COLO829 (cell line): Measurements from ENCODE around the gene HOXB6.

Experiments used
- DNase-seq: peaks from one replicate; pipeline ENCODE4 v3.0.0; 2012; ENCODE audit warnings: low spot score

The HOXB6 gene

DNA sequence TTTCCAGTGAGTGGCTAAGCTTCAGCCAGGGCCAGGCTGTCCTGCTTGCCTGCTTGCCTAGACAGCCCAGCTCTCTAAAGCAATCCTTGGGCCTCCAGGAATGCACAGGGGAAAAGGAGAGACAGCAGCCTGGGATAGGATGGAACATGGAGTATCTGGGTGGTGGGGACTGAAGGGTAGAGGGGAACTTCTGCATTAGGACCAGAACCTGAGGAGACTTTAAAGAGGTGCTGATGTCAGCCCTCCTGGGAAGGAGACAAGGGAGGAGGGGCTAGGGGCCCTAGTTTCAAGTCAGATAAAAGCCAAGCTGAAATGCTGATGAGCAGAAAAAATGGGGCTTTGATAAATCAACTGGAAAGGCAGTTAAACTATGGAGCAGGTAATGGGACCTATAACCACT lies 4.2 kb upstream of the HOXB6 start:
- DNase-seq, result no peak

DNA sequence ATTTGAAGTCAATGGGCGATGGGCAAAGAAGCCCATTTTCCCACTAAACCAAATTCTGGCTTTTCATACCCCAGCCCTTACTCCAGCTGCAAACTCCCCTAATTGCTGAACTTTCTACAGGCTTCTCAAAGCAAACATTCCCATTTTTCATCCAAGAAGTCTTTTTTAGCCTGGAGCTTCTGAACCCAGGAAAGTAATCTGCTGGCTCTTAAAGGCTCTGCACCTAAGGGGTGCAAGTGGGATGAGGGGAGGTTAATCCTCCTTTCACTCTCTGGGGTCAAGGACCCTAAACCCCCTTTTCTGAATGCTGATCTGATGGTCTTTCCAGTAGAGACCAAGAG lies 3.7 kb upstream of the HOXB6 start:
- no peak for DNase-seq

DNA sequence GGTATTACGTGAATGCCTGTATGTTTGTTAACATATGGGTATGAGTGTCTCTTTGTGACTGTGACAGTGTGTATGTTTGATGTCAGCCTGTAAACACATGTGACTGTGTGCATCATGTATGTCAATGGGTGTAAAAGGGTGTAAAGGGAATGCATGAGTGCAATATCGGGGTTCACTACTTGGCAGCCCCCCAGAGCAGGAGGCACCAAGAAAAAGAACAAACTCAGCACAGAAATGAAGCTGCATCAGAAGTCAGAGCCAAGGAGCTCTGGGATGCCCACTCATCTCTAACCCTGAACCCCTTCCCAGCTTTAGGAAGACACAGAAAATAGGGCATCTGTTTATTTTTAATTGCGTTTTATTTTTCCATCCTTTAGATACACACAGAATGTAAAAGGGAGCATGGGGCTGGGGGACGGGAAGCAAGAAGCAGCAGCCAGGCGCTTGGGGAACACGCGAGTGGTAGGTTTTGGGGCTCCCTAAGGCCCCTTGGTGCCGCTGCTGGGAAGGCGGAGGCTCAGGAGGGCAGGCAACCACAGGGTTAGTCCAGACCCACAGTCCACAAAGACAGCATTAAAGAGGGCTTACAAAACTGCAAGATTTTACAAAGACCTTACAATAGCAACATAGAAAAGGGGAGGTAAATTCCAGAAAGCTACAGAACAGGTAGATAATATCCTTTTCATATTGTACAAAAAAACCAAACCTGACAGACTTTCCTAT lies 2.3 kb upstream of the HOXB6 start:
- DNase-seq, result no peak

DNA sequence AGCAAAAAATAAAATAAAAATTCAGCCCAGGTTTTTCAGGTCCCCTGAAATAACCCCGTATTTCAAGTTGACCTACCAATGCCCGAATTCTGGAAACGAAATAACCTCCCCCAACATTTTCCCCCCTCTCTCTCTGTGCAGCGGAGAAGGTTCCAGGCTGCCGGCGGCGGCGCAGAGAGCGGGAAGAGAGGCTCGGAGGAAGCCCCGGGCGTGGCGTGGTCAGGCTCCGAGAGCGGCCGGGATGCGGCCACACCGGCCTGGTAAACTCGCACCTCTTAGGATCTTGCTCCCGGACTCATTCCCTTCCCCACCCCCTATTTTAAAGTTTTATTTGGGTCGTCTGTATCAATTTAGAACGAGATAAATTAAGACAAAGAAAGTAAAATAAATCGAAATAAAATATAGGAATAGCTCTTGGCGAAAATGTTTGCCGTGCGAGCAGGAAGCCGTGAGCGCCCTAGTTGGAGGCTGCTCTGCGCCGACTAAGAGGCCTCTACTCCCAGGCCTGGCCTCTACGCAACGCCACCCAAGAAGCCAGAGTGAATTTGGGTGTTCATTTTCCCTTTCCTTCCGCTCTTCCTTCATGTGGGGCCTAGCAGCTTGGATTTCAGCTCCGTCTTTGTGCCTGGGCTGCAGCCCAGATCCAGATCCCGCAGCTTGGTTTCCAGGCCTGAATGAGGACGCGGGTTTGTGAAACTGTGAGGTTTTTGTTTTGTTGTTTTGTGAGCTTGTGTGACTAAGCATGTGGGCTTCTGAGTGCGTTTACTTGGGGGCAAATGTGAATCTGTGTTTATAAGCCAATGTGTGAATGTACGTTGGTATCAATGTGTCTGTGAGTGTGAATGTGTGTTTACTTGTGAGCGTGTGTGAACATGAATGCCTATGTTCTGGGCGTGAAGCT lies 1.5 kb upstream of the HOXB6 start:
- DNase-seq, result no peak

DNA sequence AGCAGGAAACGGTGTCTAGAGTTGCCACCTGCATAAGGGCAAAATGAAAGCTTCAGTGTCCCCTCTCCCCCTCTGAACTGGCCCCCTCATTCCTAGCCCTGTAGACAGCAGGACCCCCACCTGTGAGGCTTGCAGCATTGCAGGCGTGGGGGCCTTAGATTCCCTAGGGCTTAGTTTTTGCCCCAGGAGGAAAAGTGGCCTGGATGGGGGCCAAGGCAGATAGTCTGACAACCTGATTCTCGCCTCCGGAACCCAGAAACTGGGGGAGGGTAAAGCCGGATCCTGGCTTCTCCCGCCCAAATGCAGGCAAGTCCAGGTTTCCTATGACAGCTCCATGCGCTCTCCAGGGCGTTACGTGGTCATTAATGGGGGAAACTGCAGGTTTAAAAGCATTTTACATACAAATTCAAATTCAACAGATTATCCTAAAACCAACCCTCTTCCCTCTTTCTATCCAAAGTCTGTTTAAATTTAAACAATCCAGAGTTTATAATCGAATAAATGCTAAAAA lies 678 bp upstream of the HOXB6 start:
- DNase-seq, result no peak

DNA sequence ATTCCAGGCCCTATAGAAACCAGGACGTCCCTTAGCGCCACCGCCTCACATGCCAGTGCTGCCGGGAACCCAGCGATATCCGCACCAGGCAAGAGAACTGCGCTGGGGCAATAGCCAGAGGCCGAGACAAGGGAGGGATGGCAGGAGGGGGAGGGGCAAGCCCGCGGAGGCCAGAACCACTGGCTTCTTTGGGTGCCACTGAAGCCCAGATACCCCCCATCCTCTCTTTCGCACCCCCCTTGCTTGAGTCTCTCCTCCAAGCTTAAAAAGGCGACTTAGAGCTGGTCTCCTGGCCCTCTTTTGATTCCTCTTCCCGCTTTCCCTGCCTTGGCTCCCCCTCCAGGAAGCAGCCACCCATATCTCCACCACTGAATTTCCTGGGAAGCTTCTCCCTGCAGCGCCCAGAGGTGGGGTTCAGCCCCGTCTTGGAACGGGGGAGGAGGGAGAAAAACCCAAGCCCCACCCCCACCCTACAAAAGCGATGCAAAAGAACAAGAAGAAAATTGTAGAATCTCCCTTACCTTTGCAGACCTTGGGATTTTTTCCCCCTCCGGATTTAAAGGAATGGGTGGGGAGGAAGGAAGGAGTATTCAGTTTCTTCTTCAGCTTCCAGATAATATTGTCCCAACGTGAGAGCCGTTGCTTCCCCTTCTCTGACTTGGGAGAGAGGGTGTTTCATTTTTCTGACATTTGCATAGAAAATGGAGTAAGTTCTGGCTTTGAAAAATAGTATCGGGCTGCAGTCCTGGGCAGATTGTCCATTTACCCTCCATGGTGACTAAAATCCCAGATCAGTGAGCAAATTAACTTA lies 622 bp downstream of the HOXB6 start:
- no peak for DNase-seq

DNA sequence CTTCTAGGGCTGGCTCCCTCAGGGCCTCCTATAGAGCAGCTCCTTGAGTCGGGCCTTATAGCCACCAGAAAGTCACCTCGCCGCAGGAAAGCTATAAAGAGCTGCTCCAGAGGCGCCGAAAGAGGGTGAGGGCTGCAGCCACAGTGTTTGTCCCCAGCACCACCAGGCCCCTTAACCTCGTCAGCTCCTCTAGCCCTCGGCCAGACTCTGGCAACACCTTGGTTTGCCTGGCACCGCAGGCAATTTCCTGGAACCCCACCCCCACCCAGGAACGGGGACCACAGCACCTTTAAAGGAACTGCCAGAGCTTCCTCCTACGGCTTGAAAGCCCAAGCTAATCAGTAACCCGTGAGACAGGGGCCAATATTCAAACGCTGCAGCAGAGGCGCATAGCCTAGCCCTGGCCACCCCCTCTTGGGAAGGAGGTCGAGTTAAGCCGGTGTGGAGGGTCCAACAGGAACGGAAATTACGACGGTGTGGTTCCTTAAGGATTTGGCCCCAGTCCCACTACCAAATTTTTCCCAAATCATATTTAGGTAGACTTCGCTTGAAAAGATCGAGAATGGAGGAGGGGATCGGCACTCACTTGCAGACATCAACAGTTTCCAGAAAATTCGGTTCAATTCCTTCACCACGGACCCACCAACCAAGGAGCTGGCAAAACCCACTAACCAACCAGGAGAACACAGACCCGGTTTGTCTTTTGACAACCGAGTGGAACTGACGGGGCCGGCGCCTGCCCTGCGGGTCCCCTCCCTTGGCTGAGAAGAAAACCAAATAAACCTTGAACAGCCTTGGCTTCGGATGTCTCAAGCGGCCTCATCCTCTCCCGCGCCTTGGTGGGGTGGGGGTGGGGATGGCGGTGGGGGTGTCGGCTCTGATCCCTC lies 3.0 kb downstream of the HOXB6 start:
- no peak for DNase-seq

DNA sequence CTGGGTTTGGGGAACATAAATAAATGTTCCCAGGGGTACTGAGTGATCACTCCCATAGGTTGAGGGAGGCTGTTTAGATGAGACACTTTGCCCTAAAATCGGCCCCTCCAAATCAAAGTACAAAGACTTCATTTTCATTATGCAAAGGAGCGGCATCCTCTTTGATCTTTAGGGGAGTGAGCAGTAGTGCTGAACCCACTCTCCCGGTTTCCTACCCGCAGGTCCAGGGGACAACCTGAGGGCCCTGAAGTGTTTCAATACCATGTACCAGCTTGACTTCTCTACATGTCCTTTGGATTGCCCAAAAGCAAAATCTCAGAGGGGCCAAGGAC lies 3.6 kb downstream of the HOXB6 start:
- no peak for DNase-seq

DNA sequence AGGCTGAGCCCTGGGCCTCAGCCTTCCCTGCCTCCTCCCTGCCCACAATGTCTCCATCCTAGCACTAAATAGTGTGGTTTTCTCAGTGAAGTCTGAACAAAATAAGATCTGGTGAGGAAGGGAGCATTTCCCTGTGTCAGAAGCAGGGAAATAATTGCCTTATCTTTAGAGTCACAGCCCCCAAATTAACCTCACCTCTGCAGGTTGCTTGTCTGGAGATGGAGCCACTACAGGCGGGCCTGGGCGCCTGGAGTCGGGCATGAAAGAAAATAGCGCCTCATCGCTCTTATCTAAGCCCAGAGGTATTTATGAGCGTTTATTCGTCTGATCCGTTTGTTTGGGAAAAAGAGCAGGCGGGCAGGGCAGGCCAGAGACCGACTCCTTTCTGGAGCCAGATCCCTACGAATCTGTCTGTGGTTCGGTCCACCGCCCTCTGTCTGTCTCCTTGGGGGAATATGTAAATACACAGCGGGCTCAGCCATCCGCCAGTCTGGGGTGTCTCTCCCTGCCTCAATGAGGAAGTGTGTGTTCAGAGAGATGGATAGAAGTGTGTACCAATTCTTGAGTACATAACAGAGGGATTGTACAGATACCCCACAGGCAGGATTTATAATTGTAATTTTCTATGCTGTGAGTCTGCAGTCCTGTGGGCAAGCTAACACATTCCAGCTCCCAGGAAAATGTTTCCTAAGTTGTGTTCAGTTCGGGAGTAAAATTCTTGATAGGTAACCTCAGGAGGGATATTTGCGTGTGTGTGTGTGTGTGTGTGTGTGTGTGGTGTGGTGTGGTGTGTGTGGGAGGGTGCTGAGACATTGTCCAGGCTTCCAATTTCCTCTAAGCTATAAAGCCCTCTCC lies 4.3 kb downstream of the HOXB6 start:
- no peak for DNase-seq

DNA sequence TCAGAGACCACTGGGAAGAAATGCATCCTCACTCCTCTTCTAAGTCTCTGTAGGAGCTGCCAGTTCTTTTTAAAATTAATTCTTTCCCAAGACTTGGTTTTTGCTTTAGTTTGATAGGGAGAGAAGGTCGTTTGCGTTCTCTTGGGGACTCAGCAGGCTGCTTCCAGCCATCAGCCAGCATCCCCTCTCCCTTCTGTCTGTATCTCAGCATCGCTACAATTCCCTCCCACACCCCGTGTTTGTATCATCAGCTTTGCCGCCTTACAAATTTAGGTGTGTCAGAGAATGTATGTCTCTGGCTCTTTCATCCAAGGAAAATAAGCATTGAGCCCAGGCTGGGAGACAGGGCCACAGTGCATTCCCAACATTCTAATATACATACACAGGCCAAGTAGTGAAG lies 5.4 kb downstream of the HOXB6 start:
- no peak for DNase-seq

DNA sequence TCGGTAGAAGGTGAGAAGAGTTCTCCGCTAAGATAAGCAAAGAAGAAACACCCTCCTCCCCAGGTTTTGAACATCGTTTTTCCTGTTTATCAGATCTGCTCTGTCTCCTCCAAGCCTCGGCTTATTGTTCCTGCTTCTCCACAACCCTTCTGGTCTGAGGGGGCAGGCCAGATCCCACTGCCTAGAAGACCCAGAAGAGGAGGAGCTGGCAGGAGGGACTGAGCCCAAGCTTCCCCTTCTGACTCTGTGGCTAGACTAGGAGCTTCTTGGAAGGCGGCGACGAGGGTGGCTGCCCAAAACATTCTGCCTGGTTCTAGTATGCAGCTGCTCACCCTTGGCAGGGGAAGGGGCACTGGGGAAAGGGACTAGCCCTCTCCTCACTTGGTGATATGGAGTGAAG lies 6.0 kb downstream of the HOXB6 start:
- DNase-seq, result no peak

DNA sequence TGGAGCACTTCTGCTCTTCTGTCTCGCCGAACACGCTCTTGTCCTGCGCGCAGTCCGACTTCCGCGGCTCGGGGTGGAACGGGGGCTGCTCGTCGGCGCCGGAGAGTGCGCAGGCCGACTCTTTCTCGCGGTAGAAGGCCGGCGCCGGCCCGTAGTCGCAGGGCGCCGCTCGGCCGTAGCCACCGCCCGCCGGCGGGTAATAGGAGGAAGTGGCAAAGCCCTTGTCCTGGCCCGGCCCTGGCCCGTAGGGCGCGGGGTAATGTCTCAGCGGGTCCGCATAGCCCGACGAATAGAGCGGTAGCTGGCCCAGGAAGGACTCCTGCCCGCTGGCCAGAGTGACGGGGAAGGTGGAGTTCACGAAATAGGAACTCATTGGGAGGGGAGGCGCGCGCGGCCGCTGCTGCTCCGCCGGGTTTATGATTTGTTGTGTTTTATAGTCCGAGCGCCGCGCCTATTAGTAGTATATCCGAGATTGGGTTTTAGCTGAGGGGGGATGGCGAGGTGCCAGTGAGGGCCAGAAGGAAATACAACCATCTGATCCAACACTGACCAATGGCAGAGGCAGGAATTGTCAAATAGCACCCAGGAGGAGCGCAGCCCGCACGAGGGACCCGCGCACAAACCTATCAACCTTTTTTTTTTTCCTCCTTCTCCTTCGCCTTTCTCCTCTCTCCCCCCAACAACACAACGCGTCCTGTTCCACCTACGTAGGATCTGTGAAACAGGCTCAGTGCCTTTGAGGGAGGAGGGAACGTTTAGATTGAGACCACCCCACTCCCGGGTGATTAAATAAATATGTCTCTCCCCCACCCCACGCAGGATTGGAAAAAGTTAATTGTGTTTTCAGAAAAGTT lies 6.8 kb downstream of the HOXB6 start:
- no peak for DNase-seq

DNA sequence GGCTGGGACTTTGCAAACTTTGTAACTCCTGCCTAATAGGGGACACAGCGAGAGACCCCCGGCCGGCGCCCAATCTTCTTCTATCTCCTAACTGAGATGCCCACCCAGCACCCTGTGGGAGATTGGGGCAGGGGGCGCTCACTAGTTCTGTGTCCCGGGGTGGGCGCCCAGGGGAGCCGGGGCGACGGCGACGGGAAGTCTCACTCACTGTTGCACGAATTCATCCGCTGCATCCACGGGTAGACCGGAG lies 7.3 kb downstream of the HOXB6 start:
- DNase-seq, result no peak

DNA sequence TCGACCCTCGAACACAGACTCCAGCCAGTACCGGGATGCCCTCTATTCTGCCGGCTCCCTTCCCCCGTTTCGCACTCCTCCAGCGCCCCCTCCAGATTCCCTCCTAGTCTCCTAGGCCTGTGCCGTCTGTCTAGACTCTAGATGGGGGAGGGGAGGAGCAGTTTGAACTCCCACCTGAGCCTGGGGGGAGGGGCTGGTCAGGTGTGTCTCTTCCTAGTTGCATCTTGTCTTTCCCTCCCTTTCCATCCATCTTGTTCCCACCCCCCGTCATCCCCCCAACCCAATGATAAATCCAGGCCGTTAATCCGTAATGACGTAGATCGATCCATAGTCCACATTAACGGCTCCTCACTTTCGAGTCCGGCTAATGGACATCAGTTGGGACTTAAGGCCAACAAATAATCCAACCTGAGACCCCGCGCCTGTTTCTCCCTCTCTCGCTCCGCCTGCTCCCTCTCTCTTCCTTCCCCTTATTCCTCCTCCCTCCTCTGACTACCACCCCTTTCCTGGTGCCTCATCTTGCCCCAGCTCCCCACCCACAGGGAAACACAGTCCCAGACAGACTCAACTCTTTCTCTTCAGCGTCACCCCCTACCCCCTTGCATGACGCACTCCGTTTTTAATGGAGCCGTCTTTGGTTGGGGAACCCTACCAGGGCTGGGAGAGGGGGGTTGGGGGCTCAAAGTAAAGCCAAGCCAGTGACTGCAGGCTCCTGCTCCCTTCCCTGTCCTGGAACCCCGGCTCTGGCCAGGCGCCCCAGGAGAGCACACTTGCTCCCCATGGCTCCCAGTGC lies 7.9 kb downstream of the HOXB6 start:
- no peak for DNase-seq

DNA sequence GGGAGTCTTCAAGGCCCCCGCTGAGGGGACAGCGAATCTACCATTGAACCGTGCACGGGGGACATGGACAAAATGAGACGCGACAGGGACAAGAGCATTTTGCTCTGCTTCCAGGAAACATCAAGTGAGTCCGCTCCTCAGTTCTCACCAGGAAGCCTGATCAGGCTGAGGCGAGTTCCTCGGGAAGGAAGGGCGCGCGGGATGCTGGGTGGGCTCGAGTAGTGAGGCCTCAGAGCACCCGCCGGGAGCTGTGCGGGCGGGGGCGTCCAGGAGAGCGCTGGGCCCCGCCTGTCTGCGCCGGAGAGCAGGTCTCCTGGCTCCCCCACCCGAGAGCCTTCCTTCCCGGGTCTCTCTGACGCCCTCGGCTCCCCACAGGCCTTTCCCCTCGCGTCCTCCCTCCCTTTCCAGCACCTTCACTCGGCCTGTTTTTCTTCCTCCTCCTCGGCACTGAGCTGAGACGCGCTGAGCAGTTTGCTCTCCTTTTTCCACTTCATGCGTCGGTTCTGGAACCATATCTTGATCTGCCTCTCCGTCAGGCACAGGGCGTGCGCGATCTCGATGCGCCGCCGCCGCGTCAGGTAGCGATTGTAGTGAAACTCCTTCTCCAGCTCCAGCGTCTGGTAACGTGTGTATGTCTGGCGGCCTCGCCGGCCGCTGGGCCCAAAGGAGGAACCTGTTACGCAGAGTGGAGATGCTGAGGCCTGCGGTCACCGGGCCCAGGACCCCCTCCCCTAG lies 8.6 kb downstream of the HOXB6 start:
- DNase-seq, result no peak

DNA sequence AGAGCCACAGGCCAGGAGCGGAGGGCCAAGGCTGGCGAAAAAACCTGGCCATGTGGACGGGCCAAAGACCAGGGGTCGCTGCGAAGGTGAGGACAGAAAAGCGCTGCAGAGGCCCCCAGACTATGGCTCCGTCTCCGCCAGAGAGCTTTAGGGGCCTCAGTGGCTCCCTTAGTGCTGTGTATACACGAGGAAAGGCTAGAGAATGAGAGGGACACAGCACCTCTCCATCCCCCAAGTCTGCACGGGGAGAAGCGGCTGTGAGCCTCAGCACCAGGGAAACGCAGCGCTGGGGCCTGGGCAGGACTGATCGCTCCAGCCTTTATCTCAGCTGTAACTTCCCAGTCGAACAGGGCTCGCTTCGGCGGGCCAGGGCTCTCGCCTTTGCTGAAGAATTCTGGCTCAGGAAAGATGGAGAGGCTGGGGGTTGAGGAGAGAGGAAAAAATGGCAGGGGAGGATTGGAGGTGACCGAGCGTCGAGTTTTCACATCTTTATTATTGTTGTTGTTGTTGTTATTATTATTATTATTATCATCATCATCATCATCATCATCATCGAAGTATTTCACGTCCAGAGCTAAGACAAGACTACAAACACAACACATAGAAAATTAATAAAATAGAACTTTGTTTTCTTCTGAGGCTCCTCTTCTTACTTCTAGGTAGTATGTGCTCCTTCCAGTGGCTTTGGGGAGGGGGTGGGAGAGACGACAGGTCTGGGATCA lies 9.3 kb downstream of the HOXB6 start:
- no peak for DNase-seq

DNA sequence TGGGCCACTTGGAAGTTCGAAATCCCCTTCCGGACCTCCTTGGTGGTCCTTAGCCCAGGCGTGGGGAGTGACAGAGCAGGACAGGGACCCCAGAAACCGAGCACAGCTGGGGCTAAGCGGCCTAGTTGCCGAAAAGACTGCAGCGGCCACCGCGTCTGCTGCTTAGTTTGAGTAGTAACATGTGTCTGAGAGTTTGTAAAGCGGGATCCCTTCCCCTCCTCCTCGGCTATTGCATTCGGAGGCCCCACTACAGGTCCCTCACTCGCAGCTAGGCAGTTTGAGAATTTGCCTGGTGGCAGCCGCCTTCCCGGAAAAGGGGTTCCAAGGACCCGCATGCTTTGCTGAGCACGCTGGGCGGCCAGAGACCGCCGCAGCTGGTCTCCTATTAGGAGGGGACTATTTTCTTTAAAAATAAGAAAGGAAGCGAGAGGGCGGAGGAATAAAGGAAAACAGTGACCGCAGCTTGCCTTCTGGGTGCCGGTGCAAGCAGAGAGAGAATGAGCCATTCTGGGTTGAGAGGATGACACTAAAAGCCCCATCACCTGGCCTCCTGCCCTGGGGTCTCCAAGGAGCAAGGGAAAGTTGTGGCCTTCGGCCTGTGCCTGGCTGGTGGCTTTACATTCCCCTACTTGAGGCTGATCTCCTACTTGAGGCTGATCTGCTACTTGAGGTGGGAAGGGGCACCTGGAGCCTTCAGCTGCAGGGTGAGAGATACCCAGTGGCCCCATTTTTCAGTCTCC lies 10.1 kb downstream of the HOXB6 start:
- no peak for DNase-seq
